HCT116 (cell line): ENCODE measurements around the gene BTBD16. TPM values are rescaled to one million over a fixed set of nuclear protein-coding genes. Genes with fewer than 3 reads are reported as not detected.

Experiments
- ATAC-seq: fragments of 200-7000 bp; cut with Tn5 transposase; 2 replicates; pipeline ENCODE4 v1.9.1; 2020; ENCODE audit warnings: mild to moderate bottlenecking, moderate library complexity
- BruUV-seq: library from RNA; stranded (reverse); fragments of 400-500 nt; replicated peaks from 2 replicates; lab custom pipeline; 2021; lab: Mats Ljungman, UMichigan
- CTCF ChIA-PET: fragments of 300-600 bp; sonication (Branson Sonifier 250); formaldehyde crosslinking; loops from one replicate; lab custom pipeline; 2021; ENCODE audit warnings: antibody characterized with exemption; lab: Charles Lee
- POLR2A ChIA-PET: fragments of 300-600, 350-600 bp; sonication (Branson Sonifier 250); formaldehyde crosslinking; loops from one replicate; lab custom pipeline; 2021; ENCODE audit warnings: antibody characterized with exemption; lab: Charles Lee
- RAD21 ChIA-PET, 2 experiments: fragments of 300-600 bp; sonication (Branson Sonifier 250); formaldehyde crosslinking; loops; one replicate each; lab custom pipeline; 2023; ENCODE audit warnings: low total read pairs in 2 of 2; ENCODE audit not compliant: uncharacterized antibody in 2 of 2, unreplicated experiment in 2 of 2, low non-redundant PET in 1 of 2; lab: Charles Lee
- DNase-seq: peaks from one replicate; pipeline ENCODE4 v3.0.0-alpha.2; 2010; ENCODE audit warnings: low read depth, low spot score
- H2AFZ ChIP-seq: fragments of 200-600 bp; shearing (Covaris generic), sonication (generic); 2 replicates; pipeline ENCODE4 v1.6.1; 2017; ENCODE audit warnings: low read depth, mixed run types, mixed read lengths, antibody characterized with exemption, low read length; ENCODE audit not compliant: poor library complexity, severe bottlenecking
- H3K27ac ChIP-seq: 2 replicates; pipeline ENCODE4 v1.5.1; 2012; ENCODE audit warnings: low read depth, low read length
- H3K27me3 ChIP-seq: fragments of 200-600 bp; sonication (generic); 2 replicates; pipeline ENCODE4 v1.6.1; 2016; ENCODE audit warnings: mixed run types, low read length, mixed read lengths; ENCODE audit not compliant: insufficient read depth
- H3K36me3 ChIP-seq, 2 experiments: fragments of 200-500 bp in 1 of 2; fragments of 200-600 bp in 1 of 2; sonication (Bioruptor generic) in 1 of 2; sonication (generic) in 1 of 2; 2 replicates each; pipeline versions ENCODE4 v1.5.1 to v1.6.1; 2014 to 2016; ENCODE audit warnings: low read length in 2 of 2, inconsistent platforms in 1 of 2, mixed read lengths in 1 of 2, mixed run types in 1 of 2; ENCODE audit not compliant: insufficient read depth in 2 of 2, control insufficient read depth in 1 of 2
- H3K4me1 ChIP-seq, 2 experiments: fragments of 200-600 bp in 1 of 2; sonication (generic) in 1 of 2; 2 replicates each; pipeline versions ENCODE4 v1.5.1 to v1.6.1; 2012 to 2017; ENCODE audit warnings: low read length in 2 of 2, inconsistent platforms in 1 of 2, mild to moderate bottlenecking in 1 of 2, mixed read lengths in 1 of 2, mixed run types in 1 of 2, moderate library complexity in 1 of 2; ENCODE audit not compliant: insufficient read depth in 2 of 2, control insufficient read depth in 1 of 2
- H3K4me2 ChIP-seq: fragments of 200-600 bp; sonication (generic); 2 replicates; pipeline ENCODE4 v1.6.1; 2017; ENCODE audit warnings: mixed run types, low read length, mixed read lengths
- H3K4me3 ChIP-seq, 2 experiments: fragments of 200-600 bp in 1 of 2; sonication (generic) in 1 of 2; replicated peaks in 1 of 2; 2 replicates each; pipeline ENCODE4 v1.5.1; 2011 to 2016; ENCODE audit warnings: low read length in 2 of 2, control low read depth in 1 of 2, low read depth in 1 of 2, mild to moderate bottlenecking in 1 of 2, mixed read lengths in 1 of 2, mixed run types in 1 of 2
- H3K79me2 ChIP-seq: fragments of 200-600 bp; sonication (generic); 2 replicates; pipeline ENCODE4 v1.6.1; 2017; ENCODE audit warnings: mild to moderate bottlenecking, mixed run types, low read length, moderate library complexity, mixed read lengths; ENCODE audit not compliant: insufficient read depth
- H3K9ac ChIP-seq: fragments of 200-600 bp; sonication (generic); 2 replicates; pipeline ENCODE4 v1.6.1; 2016; ENCODE audit warnings: low read length, mixed read lengths
- H3K9me2 ChIP-seq: fragments of 200-600 bp; sonication (generic), shearing (Covaris generic); 2 replicates; pipeline ENCODE4 v1.6.1; 2017; ENCODE audit warnings: mixed run types, mild to moderate bottlenecking, moderate library complexity; ENCODE audit not compliant: insufficient read depth
- H3K9me3 ChIP-seq, 2 experiments: fragments of 200-500 bp in 1 of 2; fragments of 200-600 bp in 1 of 2; sonication (Bioruptor generic) in 1 of 2; sonication (generic) in 1 of 2; 2 replicates each; pipeline ENCODE4 v1.6.1; 2014 to 2017; ENCODE audit warnings: low read length in 2 of 2, mixed read lengths in 2 of 2, inconsistent platforms in 1 of 2, low read depth in 1 of 2, mild to moderate bottlenecking in 1 of 2, mixed run types in 1 of 2, moderate library complexity in 1 of 2; ENCODE audit not compliant: control insufficient read depth in 1 of 2, insufficient read depth in 1 of 2
- H4K20me1 ChIP-seq: fragments of 200-600 bp; sonication (generic), shearing (Covaris generic); 2 replicates; pipeline ENCODE4 v1.6.1; 2017; ENCODE audit warnings: mixed run types, mild to moderate bottlenecking, moderate library complexity; ENCODE audit not compliant: insufficient read depth
- ATF3 ChIP-seq: IDR thresholded peaks from 2 replicates; pipeline ENCODE4 v1.6.1; 2012
- CBX3 ChIP-seq: IDR thresholded peaks from 2 replicates; pipeline ENCODE4 v1.6.1; 2012; ENCODE audit warnings: low read depth
- CEBPB ChIP-seq: IDR thresholded peaks from 2 replicates; pipeline ENCODE4 v1.6.1; 2012; ENCODE audit warnings: low read depth
- EGR1 ChIP-seq: IDR thresholded peaks from 2 replicates; pipeline ENCODE4 v1.6.1; 2012; ENCODE audit warnings: low read depth
- EZH2 ChIP-seq: fragments of 200-600 bp; sonication (generic); IDR thresholded peaks from 2 replicates; pipeline ENCODE4 v1.6.1; 2017; ENCODE audit warnings: antibody characterized with exemption, mixed run types
- EZH2phosphoT487 ChIP-seq: fragments of 200-600 bp; IDR thresholded peaks from 2 replicates; pipeline ENCODE4 v1.6.1; 2018; ENCODE audit warnings: antibody characterized with exemption, borderline replicate concordance
- FOSL1 ChIP-seq: IDR thresholded peaks from 2 replicates; pipeline ENCODE4 v1.6.1; 2012; ENCODE audit warnings: low read depth
- JUND ChIP-seq: IDR thresholded peaks from 2 replicates; pipeline ENCODE4 v1.6.1; 2012
- POLR2A ChIP-seq: IDR thresholded peaks from 2 replicates; pipeline ENCODE4 v1.7.0; 2011; ENCODE audit warnings: borderline replicate concordance; ENCODE audit not compliant: insufficient read depth, insufficient read length; ENCODE audit errors: extremely low read depth
- POLR2AphosphoS5 ChIP-seq: IDR thresholded peaks from 2 replicates; pipeline ENCODE4 v1.6.1; 2011; ENCODE audit warnings: mild to moderate bottlenecking, low read depth, low read length, moderate library complexity
- SIN3A ChIP-seq: IDR thresholded peaks from 2 replicates; pipeline ENCODE4 v1.6.1; 2012; ENCODE audit warnings: low read depth
- SP1 ChIP-seq: IDR thresholded peaks from 2 replicates; pipeline ENCODE4 v1.6.1; 2012; ENCODE audit warnings: low read depth
- SRF ChIP-seq: IDR thresholded peaks from 2 replicates; pipeline ENCODE4 v1.6.1; 2012; ENCODE audit warnings: low read depth
- TCF7L2 ChIP-seq: IDR thresholded peaks from 2 replicates; pipeline ENCODE4 v1.7.0; 2011; ENCODE audit warnings: borderline replicate concordance, inconsistent platforms; ENCODE audit not compliant: insufficient read depth, insufficient read length; ENCODE audit errors: extremely low read depth
- ZBTB33 ChIP-seq: IDR thresholded peaks from 2 replicates; pipeline ENCODE4 v1.6.1; 2011; ENCODE audit warnings: mild to moderate bottlenecking, low read length, moderate library complexity; ENCODE audit not compliant: insufficient replicate concordance; ENCODE audit errors: extremely low read depth
- ZFX ChIP-seq: fragments of 450-650 bp; IDR thresholded peaks from 2 replicates; pipeline ENCODE4 v1.6.1; 2017
- ZNF274 ChIP-seq: fragments of 200-500 bp; sonication (Bioruptor generic); IDR thresholded peaks from 2 replicates; pipeline ENCODE4 v1.6.1; 2014; ENCODE audit warnings: mild to moderate bottlenecking, low read depth, low read length, inconsistent platforms
- intact Hi-C: fragments of 100-400 bp; cut with micrococcal nuclease; formaldehyde crosslinking; loops from 2 replicates; pipeline ENCODE4 v1.10.0; 2022
- total RNA-seq: library from RNA; stranded (reverse); gene quantifications from one replicate; pipeline ENCODE4 v1.2.1, GENCODE V29; 2021; ENCODE audit not compliant: unreplicated experiment
- TF ChIP-seq, protein P1 (sequence below): IDR thresholded peaks from 2 replicates; pipeline ENCODE4 v1.6.1; 2012
- TF ChIP-seq, protein P2 (sequence below): IDR thresholded peaks from 2 replicates; pipeline ENCODE4 v1.6.1; 2012; ENCODE audit warnings: low read depth
- TF ChIP-seq, protein P3 (sequence below), 3 experiments: fragments of 200-600 bp in 1 of 3; sonication (generic) in 1 of 3; IDR thresholded peaks in 2 of 3; conservative IDR thresholded peaks in 1 of 3; 2 replicates each; pipeline ENCODE4 v1.5.1; 2012 to 2017; ENCODE audit warnings: low read depth in 2 of 3, low read length in 2 of 3, antibody characterized with exemption in 1 of 3, borderline replicate concordance in 1 of 3, control low read depth in 1 of 3, mild to moderate bottlenecking in 1 of 3, mixed read lengths in 1 of 3, mixed run types in 1 of 3, moderate library complexity in 1 of 3; ENCODE audit not compliant: insufficient read depth in 1 of 3

BTBD16 gene
- total RNA-seq, 1 experiment from 2014 or later, result 0.27 TPM

GRCh38 chr10:122281018-122281626, 10.0 kb downstream of the BTBD16 start:
- no peak overlapping the region for H3K27ac ChIP-seq
- ATAC-seq (no peak), DNase-seq (no peak)
- H3K79me2 ChIP-seq, result no peaks in the 10 kb centered on the region
- H3K9ac ChIP-seq, result no peak overlapping the region
- intact Hi-C loops, result no loop called here
- H4K20me1 ChIP-seq, result no peaks in the 10 kb centered on the region
- H2AFZ ChIP-seq, result no peak overlapping the region
- peaks cover 3 to 15% of the 10 kb centered on the region in 2 experiments; a peak in 3 of 4 replicates for H3K4me1 ChIP-seq
- no TSS peak for BruUV-seq
- TF ChIP-seq JUND (no peak), EZH2 (no peak), EGR1 (no peak), ZNF274 (no peak), SRF (no peak), ZFX (no peak), ZBTB33 (no peak), CEBPB (no peak), SIN3A (no peak), CBX3 (no peak), POLR2A (no peak), POLR2AphosphoS5 (no peak), FOSL1 (no peak), EZH2phosphoT487 (no peak), TCF7L2 (no peak), ATF3 (no peak), SP1 (no peak)
- TF ChIP-seq, protein P1, sequence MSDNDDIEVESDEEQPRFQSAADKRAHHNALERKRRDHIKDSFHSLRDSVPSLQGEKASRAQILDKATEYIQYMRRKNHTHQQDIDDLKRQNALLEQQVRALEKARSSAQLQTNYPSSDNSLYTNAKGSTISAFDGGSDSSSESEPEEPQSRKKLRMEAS, result no peak
- TF ChIP-seq, protein P2, sequence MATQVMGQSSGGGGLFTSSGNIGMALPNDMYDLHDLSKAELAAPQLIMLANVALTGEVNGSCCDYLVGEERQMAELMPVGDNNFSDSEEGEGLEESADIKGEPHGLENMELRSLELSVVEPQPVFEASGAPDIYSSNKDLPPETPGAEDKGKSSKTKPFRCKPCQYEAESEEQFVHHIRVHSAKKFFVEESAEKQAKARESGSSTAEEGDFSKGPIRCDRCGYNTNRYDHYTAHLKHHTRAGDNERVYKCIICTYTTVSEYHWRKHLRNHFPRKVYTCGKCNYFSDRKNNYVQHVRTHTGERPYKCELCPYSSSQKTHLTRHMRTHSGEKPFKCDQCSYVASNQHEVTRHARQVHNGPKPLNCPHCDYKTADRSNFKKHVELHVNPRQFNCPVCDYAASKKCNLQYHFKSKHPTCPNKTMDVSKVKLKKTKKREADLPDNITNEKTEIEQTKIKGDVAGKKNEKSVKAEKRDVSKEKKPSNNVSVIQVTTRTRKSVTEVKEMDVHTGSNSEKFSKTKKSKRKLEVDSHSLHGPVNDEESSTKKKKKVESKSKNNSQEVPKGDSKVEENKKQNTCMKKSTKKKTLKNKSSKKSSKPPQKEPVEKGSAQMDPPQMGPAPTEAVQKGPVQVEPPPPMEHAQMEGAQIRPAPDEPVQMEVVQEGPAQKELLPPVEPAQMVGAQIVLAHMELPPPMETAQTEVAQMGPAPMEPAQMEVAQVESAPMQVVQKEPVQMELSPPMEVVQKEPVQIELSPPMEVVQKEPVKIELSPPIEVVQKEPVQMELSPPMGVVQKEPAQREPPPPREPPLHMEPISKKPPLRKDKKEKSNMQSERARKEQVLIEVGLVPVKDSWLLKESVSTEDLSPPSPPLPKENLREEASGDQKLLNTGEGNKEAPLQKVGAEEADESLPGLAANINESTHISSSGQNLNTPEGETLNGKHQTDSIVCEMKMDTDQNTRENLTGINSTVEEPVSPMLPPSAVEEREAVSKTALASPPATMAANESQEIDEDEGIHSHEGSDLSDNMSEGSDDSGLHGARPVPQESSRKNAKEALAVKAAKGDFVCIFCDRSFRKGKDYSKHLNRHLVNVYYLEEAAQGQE, result no peak
- TF ChIP-seq, protein P3, sequence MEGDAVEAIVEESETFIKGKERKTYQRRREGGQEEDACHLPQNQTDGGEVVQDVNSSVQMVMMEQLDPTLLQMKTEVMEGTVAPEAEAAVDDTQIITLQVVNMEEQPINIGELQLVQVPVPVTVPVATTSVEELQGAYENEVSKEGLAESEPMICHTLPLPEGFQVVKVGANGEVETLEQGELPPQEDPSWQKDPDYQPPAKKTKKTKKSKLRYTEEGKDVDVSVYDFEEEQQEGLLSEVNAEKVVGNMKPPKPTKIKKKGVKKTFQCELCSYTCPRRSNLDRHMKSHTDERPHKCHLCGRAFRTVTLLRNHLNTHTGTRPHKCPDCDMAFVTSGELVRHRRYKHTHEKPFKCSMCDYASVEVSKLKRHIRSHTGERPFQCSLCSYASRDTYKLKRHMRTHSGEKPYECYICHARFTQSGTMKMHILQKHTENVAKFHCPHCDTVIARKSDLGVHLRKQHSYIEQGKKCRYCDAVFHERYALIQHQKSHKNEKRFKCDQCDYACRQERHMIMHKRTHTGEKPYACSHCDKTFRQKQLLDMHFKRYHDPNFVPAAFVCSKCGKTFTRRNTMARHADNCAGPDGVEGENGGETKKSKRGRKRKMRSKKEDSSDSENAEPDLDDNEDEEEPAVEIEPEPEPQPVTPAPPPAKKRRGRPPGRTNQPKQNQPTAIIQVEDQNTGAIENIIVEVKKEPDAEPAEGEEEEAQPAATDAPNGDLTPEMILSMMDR (IDR thresholded peaks at IDR 0.05 in 2 of 3, conservative IDR thresholded peaks at IDR 0.05 in 1 of 3; ENCODE audit: borderline replicate concordance in 1 of 3, insufficient read depth in 1 of 3, low read depth in 2 of 3, low read length in 2 of 3), result no peak
- H3K36me3 ChIP-seq, result no peaks in the 10 kb centered on the region
- H3K27me3 ChIP-seq, result no peaks in the 10 kb centered on the region
- H3K9me2 ChIP-seq, result no peaks in the 10 kb centered on the region
- CTCF ChIA-PET, result interaction anchor here (2.2 kb wide), 1 partner anchor 285 kb away, joined by 39 read pairs; no protein-coding TSS in a partner anchor
- H3K4me3 ChIP-seq, result no peak overlapping the region
- no peak overlapping the region for H3K4me2 ChIP-seq
- POLR2A ChIA-PET, result no interaction called here
- RAD21 ChIA-PET, result no interaction called here
- no peaks in the 10 kb centered on the region for H3K9me3 ChIP-seq
